ENCODE measurements around the gene EMILIN1.

DNA sequence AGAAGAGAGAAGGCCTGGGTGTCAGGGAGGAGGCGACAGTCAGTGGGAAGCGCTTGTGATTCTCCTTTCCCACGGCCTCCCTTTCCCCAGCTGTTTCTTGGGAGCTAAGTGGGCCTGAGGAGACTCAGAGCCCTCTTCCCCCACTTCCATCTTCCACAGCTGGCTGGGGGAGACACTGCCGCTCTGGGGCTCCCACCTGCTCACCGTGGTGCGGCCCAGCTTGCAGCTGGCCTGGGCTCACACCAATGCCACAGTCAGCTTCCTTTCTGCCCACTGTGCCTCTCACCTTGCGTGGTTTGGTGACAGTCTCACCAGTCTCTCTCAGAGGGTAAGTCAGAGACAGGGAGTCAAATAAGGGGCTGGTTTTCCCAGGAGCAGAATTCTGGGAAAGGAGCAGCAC, 38.5 kb upstream of the EMILIN1 start:
- TF ChIP-seq, protein P1, sequence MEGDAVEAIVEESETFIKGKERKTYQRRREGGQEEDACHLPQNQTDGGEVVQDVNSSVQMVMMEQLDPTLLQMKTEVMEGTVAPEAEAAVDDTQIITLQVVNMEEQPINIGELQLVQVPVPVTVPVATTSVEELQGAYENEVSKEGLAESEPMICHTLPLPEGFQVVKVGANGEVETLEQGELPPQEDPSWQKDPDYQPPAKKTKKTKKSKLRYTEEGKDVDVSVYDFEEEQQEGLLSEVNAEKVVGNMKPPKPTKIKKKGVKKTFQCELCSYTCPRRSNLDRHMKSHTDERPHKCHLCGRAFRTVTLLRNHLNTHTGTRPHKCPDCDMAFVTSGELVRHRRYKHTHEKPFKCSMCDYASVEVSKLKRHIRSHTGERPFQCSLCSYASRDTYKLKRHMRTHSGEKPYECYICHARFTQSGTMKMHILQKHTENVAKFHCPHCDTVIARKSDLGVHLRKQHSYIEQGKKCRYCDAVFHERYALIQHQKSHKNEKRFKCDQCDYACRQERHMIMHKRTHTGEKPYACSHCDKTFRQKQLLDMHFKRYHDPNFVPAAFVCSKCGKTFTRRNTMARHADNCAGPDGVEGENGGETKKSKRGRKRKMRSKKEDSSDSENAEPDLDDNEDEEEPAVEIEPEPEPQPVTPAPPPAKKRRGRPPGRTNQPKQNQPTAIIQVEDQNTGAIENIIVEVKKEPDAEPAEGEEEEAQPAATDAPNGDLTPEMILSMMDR (conservative IDR thresholded peaks at IDR 0.05 in 1 of 2, IDR thresholded peaks at IDR 0.05 in 1 of 2; ENCODE audit: extremely low read depth in 1 of 2, insufficient read depth in 1 of 2, low read depth in 1 of 2, low read length in 2 of 2), result no peak
- TF ChIP-seq EZH2 (IDR thresholded peaks at IDR 0.05; ENCODE audit: borderline replicate concordance, low read length), result no peak

Measured in mammary epithelial cell (primary cell).